Panc1 (cell line): ENCODE measurements around the gene NUB1. TPM values are rescaled to one million over a fixed set of nuclear protein-coding genes. Genes with fewer than 3 reads are reported as not detected.

Source experiments
- ATAC-seq: fragments of 200-7000 bp; cut with Tn5 transposase; 2 replicates; pipeline ENCODE4 v1.9.1; 2020; ENCODE audit warnings: mild to moderate bottlenecking, moderate library complexity
- BruUV-seq: library from RNA; stranded (reverse); fragments of 400-500 nt; replicated peaks from 2 replicates; lab custom pipeline; 2021; lab: Mats Ljungman, UMichigan
- CTCF ChIA-PET: fragments of 300-600 bp; sonication (Branson Sonifier 250); formaldehyde crosslinking; loops from one replicate; lab custom pipeline; 2022; ENCODE audit warnings: antibody characterized with exemption; lab: Charles Lee
- POLR2A ChIA-PET: fragments of 300-600 bp; sonication (Branson Sonifier 250); formaldehyde crosslinking; loops from one replicate; lab custom pipeline; 2022; ENCODE audit warnings: antibody characterized with exemption; lab: Charles Lee
- DNase-seq: peaks from one replicate; pipeline ENCODE4 v3.0.0-alpha.2; 2010; ENCODE audit warnings: low read depth, low spot score
- H3K27ac ChIP-seq: 2 replicates; pipeline ENCODE4 v1.5.1; 2011; ENCODE audit warnings: mild to moderate bottlenecking, low read length, inconsistent platforms
- H3K27me3 ChIP-seq: fragments of 200-500 bp; sonication (Bioruptor generic); 2 replicates; pipeline ENCODE4 v1.6.0; 2014; ENCODE audit warnings: low read length, inconsistent platforms; ENCODE audit not compliant: control insufficient read depth, insufficient read depth
- H3K36me3 ChIP-seq: fragments of 200-500 bp; sonication (Bioruptor generic); 2 replicates; pipeline ENCODE4 v1.5.1; 2014; ENCODE audit warnings: inconsistent platforms, mild to moderate bottlenecking, low read length, moderate library complexity; ENCODE audit not compliant: control insufficient read depth, insufficient read depth
- H3K4me1 ChIP-seq: 2 replicates; pipeline ENCODE4 v1.5.1; 2011; ENCODE audit warnings: inconsistent platforms, mild to moderate bottlenecking, low read length, moderate library complexity; ENCODE audit not compliant: control insufficient read depth, insufficient read depth
- H3K4me3 ChIP-seq, 2 experiments: 2 replicates each; pipeline ENCODE4 v1.5.1; 2011 to 2012; ENCODE audit warnings: low read depth in 2 of 2, low read length in 2 of 2, mild to moderate bottlenecking in 2 of 2, inconsistent platforms in 1 of 2, moderate library complexity in 1 of 2
- H3K9me3 ChIP-seq: fragments of 200-500 bp; sonication (Bioruptor generic); 2 replicates; pipeline ENCODE4 v1.5.1; 2014; ENCODE audit warnings: low read depth, mild to moderate bottlenecking, inconsistent platforms, low read length, moderate library complexity; ENCODE audit not compliant: control insufficient read depth, insufficient read depth
- CTCF ChIP-seq: fragments of 450-650 bp; IDR thresholded peaks from 2 replicates; pipeline ENCODE4 v1.5.1; 2017; ENCODE audit warnings: mild to moderate bottlenecking
- POLR2AphosphoS5 ChIP-seq: IDR thresholded peaks from 2 replicates; pipeline ENCODE4 v1.6.1; 2012; ENCODE audit warnings: mild to moderate bottlenecking, low read depth, low read length, moderate library complexity
- REST ChIP-seq, 2 experiments: IDR thresholded peaks; 2 replicates each; pipeline ENCODE4 v1.6.1; 2011 to 2012; ENCODE audit warnings: low read depth in 2 of 2, control low read depth in 1 of 2, low read length in 1 of 2, mild to moderate bottlenecking in 1 of 2, moderate library complexity in 1 of 2; ENCODE audit not compliant: insufficient read depth in 1 of 2
- SIN3A ChIP-seq: IDR thresholded peaks from 2 replicates; pipeline ENCODE4 v1.6.1; 2012; ENCODE audit warnings: low read depth, mild to moderate bottlenecking, low read length, moderate library complexity, borderline replicate concordance; ENCODE audit not compliant: insufficient read depth
- TCF7L2 ChIP-seq: IDR thresholded peaks from 2 replicates; pipeline ENCODE4 v1.6.1; 2011; ENCODE audit warnings: mild to moderate bottlenecking, low read depth, low read length, inconsistent platforms
- in situ Hi-C: cut with HindIII; loops from 2 replicates; pipeline ENCODE4 v1.10.0; 2016; ENCODE audit warnings: low sequenced_read_pairs, low pct_unique_long_range_greater_than_20kb
- intact Hi-C: fragments of 100-400 bp; cut with micrococcal nuclease; formaldehyde crosslinking; loops from one replicate; pipeline ENCODE4 v1.10.0; 2022; ENCODE audit not compliant: unreplicated experiment
- total RNA-seq: library from RNA; stranded (reverse); gene quantifications from one replicate; pipeline ENCODE4 v1.2.1, GENCODE V29; 2021; ENCODE audit not compliant: unreplicated experiment

NUB1 gene
- total RNA-seq, 1 experiment from 2014 or later: 50.5 TPM

- Histone ChIP-seq H3K4me1 (no peaks in the 10 kb centered on the region), H3K36me3 (no peaks in the 10 kb centered on the region), H3K9me3 (0 out of 2 replicates have a peak, but pooled peaks cover 3% of the 10 kb centered on the region), H3K4me3 (no peak overlapping the region), H3K27ac (0 out of 2 replicates have a peak overlapping the region, but pooled peaks have one; percentile 10), H3K27me3 (no peaks in the 10 kb centered on the region)
- no peak for TF ChIP-seq CTCF
- no peak for TF ChIP-seq TCF7L2
- no peak for TF ChIP-seq POLR2AphosphoS5
- no peak for TF ChIP-seq SIN3A
- no peak for TF ChIP-seq REST (IDR thresholded peaks at IDR 0.05; ENCODE audit: insufficient read depth in 1 of 2, low read depth in 2 of 2, low read length in 1 of 2)
- CTCF ChIA-PET: no interaction called here
- DNase-seq (no peak), ATAC-seq (0 out of 2 replicates have a peak, but pooled peaks have one; percentile 33)
- intact Hi-C loops (no loop called here), in situ Hi-C loops (no loop called here)
- POLR2A ChIA-PET: no interaction called here
- BruUV-seq: no TSS peak
Measured at GRCh38 chr7:151416941-151417315, 75.3 kb downstream of the NUB1 start.

GRCh38 chr7:151420144-151420543 lies 78.5 kb downstream of the NUB1 start:
- Histone ChIP-seq H3K27me3 (no peaks in the 10 kb centered on the region), H3K9me3 (peaks cover 9% of the 10 kb centered on the region; the same call in 1 of the 2 replicates), H3K4me1 (no peaks in the 10 kb centered on the region), H3K4me3 (no peak overlapping the region), H3K27ac (no peak overlapping the region), H3K36me3 (no peaks in the 10 kb centered on the region)
- CTCF ChIA-PET: no interaction called here
- intact Hi-C loops: no loop called here
- BruUV-seq: no TSS peak
- DNase-seq (no peak), ATAC-seq (no peak)
- POLR2A ChIA-PET: no interaction called here
- in situ Hi-C loops: no loop called here
- TF ChIP-seq TCF7L2 (no peak), REST (IDR thresholded peaks at IDR 0.05; ENCODE audit: insufficient read depth in 1 of 2, low read depth in 2 of 2, low read length in 1 of 2) (no peak), CTCF (no peak), SIN3A (no peak), POLR2AphosphoS5 (no peak)
